Stimulated activated CD8-positive, alpha-beta memory T cell treated with anti-CD3 and anti-CD28 coated beads, Interleukin-12 subunit alpha, Interleukin-12 subunit beta, amount 100 ng/mL, for 1 hour (primary cell): ENCODE results near the gene ZNF862.
"Not testable (repeated sequence)": the region's sequence is repeated elsewhere in the genome, so short reads cannot be mapped to it uniquely, and the experiment has no call there.

ENCODE experiments used
- DNase-seq: peaks from one replicate; pipeline ENCODE4 v3.0.0-alpha.2; 2020; ENCODE audit warnings: low read depth

ZNF862 gene

GRCh38 chr7:149824748-149825566, 13.2 kb upstream of the ZNF862 start:
- DNase-seq: no peak

GRCh38 chr7:149825567-149826343, 12.4 kb upstream of the ZNF862 start:
- no peak for DNase-seq

- DNase-seq: no peak
These were observed 11.7 kb upstream of the ZNF862 start for GRCh38 chr7:149826344-149827088.

- DNase-seq: no peak
These were observed 10.8 kb upstream of the ZNF862 start for GRCh38 chr7:149827089-149827981.

- no peak for DNase-seq
These were observed 9.5 kb upstream of the ZNF862 start for GRCh38 chr7:149828357-149829309.

- DNase-seq: not testable (repeated sequence)
These were observed 7.6 kb upstream of the ZNF862 start for GRCh38 chr7:149830527-149830926.

GRCh38 chr7:149830997-149831740, 7.0 kb upstream of the ZNF862 start:
- no peak for DNase-seq

- DNase-seq: no peak
These were observed 6.4 kb upstream of the ZNF862 start for GRCh38 chr7:149831741-149832219.

GRCh38 chr7:149832332-149833041, 5.7 kb upstream of the ZNF862 start:
- no peak for DNase-seq

GRCh38 chr7:149833495-149834130, 4.6 kb upstream of the ZNF862 start:
- no peak for DNase-seq

GRCh38 chr7:149834601-149835000, 3.6 kb upstream of the ZNF862 start:
- no peak for DNase-seq

GRCh38 chr7:149836434-149836833, 1.7 kb upstream of the ZNF862 start:
- DNase-seq: no peak

GRCh38 chr7:149837564-149838223, 481 bp upstream of the ZNF862 start:
- no peak for DNase-seq

GRCh38 chr7:149838992-149839408, 825 bp downstream of the ZNF862 start:
- no peak for DNase-seq

- no peak for DNase-seq
These were observed 1.8 kb downstream of the ZNF862 start for GRCh38 chr7:149839933-149840332.

GRCh38 chr7:149843566-149843965, 5.4 kb downstream of the ZNF862 start:
- DNase-seq: no peak

GRCh38 chr7:149844445-149844844, 6.3 kb downstream of the ZNF862 start:
- no peak for DNase-seq
